A673 (cell line): ENCODE measurements around the gene PRKCB. TPM values are rescaled to one million over a fixed set of nuclear protein-coding genes. Genes with fewer than 3 reads are reported as not detected.

Source experiments
- BruUV-seq: library from RNA; stranded (reverse); fragments of 400-500 nt; replicated peaks from 2 replicates; lab custom pipeline; 2021; lab: Mats Ljungman, UMichigan
- CTCF ChIA-PET: fragments of 300-600 bp; sonication (Branson Sonifier 250); formaldehyde crosslinking; loops from one replicate; lab custom pipeline; 2022; ENCODE audit warnings: antibody characterized with exemption; lab: Charles Lee
- POLR2A ChIA-PET: fragments of 300-600 bp; sonication (Branson Sonifier 250); formaldehyde crosslinking; loops from one replicate; lab custom pipeline; 2022; ENCODE audit warnings: antibody characterized with exemption; ENCODE audit not compliant: low non-redundant PET; lab: Charles Lee
- DNase-seq: peaks from one replicate; pipeline ENCODE4 v3.0.0-alpha.2; 2015; ENCODE audit warnings: low spot score
- H3K27ac ChIP-seq: fragments of 200-600 bp; sonication (generic); 2 replicates; pipeline ENCODE4 v1.5.1; 2016; ENCODE audit warnings: mixed run types, low read depth, mild to moderate bottlenecking, mixed read lengths, antibody characterized with exemption, low read length; ENCODE audit not compliant: poor library complexity, severe bottlenecking
- H3K27me3 ChIP-seq: fragments of 200-600 bp; sonication (generic); replicated peaks from 2 replicates; pipeline ENCODE4 v1.6.1; 2017; ENCODE audit warnings: mixed run types, low read depth, mild to moderate bottlenecking, mixed read lengths, antibody characterized with exemption, low read length; ENCODE audit not compliant: insufficient read depth, poor library complexity
- H3K36me3 ChIP-seq: fragments of 200-600 bp; sonication (generic); 2 replicates; pipeline ENCODE4 v1.6.1; 2016; ENCODE audit warnings: mixed run types, mild to moderate bottlenecking, mixed read lengths, antibody characterized with exemption, low read length; ENCODE audit not compliant: insufficient read depth, poor library complexity, severe bottlenecking
- H3K4me1 ChIP-seq: fragments of 200-600 bp; sonication (generic); 2 replicates; pipeline ENCODE4 v1.6.1; 2017; ENCODE audit warnings: mixed run types, mild to moderate bottlenecking, mixed read lengths, antibody characterized with exemption, low read length; ENCODE audit not compliant: insufficient read depth, poor library complexity, severe bottlenecking
- H3K4me3 ChIP-seq: fragments of 200-600 bp; sonication (generic); 2 replicates; pipeline ENCODE4 v1.5.1; 2016; ENCODE audit warnings: low read depth, mixed run types, mild to moderate bottlenecking, mixed read lengths, low read length; ENCODE audit not compliant: poor library complexity, severe bottlenecking
- H3K9me3 ChIP-seq: fragments of 200-600 bp; sonication (generic); 2 replicates; pipeline ENCODE4 v1.6.1; 2016; ENCODE audit warnings: mixed run types, low read depth, mild to moderate bottlenecking, mixed read lengths, antibody characterized with exemption, low read length; ENCODE audit not compliant: poor library complexity, severe bottlenecking
- CTCF ChIP-seq: fragments of 300-800, 200-600 bp; sonication (generic); conservative IDR thresholded peaks from 2 replicates; pipeline ENCODE4 v1.5.1; 2017; ENCODE audit warnings: low read depth, mild to moderate bottlenecking, antibody characterized with exemption, low read length, moderate library complexity, mixed read lengths
- EZH2 ChIP-seq: fragments of 200-600 bp; sonication (generic); IDR thresholded peaks from 2 replicates; pipeline ENCODE4 v1.6.1; 2017; ENCODE audit warnings: borderline replicate concordance, low read depth, mild to moderate bottlenecking, mixed read lengths, antibody characterized with exemption, low read length; ENCODE audit not compliant: poor library complexity, severe bottlenecking
- intact Hi-C: fragments of 100-400 bp; cut with micrococcal nuclease; formaldehyde crosslinking; loops from one replicate; pipeline ENCODE4 v1.10.0; 2022; ENCODE audit not compliant: unreplicated experiment
- total RNA-seq: library from RNA; stranded (reverse); gene quantifications from 2 replicates; pipeline ENCODE4 v1.2.3, GENCODE V29; 2021

The PRKCB gene
- total RNA-seq, 1 experiment from 2014 or later = 171 TPM

- H3K9me3 ChIP-seq = no peaks in the 10 kb centered on the region
- POLR2A ChIA-PET = no interaction called here
- H3K27ac ChIP-seq = no peak overlapping the region
- H3K4me3 ChIP-seq = no peak overlapping the region
- CTCF ChIA-PET = no interaction called here
- intact Hi-C loops = no loop called here
- H3K27me3 ChIP-seq = no peaks in the 10 kb centered on the region
- peaks cover 30% of the 10 kb centered on the region for H3K36me3 ChIP-seq
- no TSS peak for BruUV-seq
- no peak for DNase-seq
- H3K4me1 ChIP-seq = peaks cover 3% of the 10 kb centered on the region
- TF ChIP-seq CTCF (no peak), EZH2 (no peak)
Measured at GRCh38 chr16:24218299-24218698, 382.5 kb downstream of the PRKCB start.

GRCh38 chr16:24221219-24221618, 385.4 kb downstream of the PRKCB start:
- no peak for DNase-seq
- Histone ChIP-seq H3K4me3 (no peak overlapping the region), H3K27ac (no peak overlapping the region), H3K9me3 (no peaks in the 10 kb centered on the region), H3K4me1 (no peaks in the 10 kb centered on the region), H3K36me3 (peaks cover 12% of the 10 kb centered on the region), H3K27me3 (no peaks in the 10 kb centered on the region)
- BruUV-seq = no TSS peak
- TF ChIP-seq CTCF (no peak), EZH2 (no peak)
- CTCF ChIA-PET = no interaction called here
- POLR2A ChIA-PET = no interaction called here
- intact Hi-C loops = no loop called here

GRCh38 chr16:24228514-24228913, 392.7 kb downstream of the PRKCB start:
- TF ChIP-seq CTCF = no peak
- no peak for TF ChIP-seq EZH2
- POLR2A ChIA-PET = no interaction called here
- H3K27me3 ChIP-seq = no peaks in the 10 kb centered on the region
- intact Hi-C loops = no loop called here
- no peak overlapping the region for H3K4me3 ChIP-seq
- DNase-seq = no peak
- no peaks in the 10 kb centered on the region for H3K4me1 ChIP-seq
- no peaks in the 10 kb centered on the region for H3K9me3 ChIP-seq
- no peak overlapping the region for H3K27ac ChIP-seq
- no peaks in the 10 kb centered on the region for H3K36me3 ChIP-seq
- CTCF ChIA-PET = no interaction called here
- no TSS peak for BruUV-seq
